ENCODE measurements around the gene NLRP13.

The NLRP13 gene

DNA sequence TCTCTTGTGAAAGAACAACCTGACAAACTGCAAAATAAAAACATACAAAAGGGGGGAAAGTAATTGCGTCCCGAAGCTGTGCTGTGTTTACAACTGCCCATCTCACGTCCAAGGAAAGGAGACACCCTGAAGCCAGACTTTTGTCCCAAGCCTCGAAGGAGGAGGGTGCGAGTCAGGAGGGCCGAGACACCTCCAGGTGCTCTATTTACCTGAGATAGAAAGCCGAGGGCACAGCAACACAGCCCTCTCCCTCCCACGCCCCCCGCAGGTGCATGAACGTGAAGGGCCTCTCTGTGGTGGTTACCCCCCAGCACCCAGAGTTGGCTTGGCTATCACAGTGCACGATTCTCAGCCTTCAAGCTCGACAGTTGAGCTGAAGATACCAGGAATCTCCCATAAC lies 33.2 kb downstream of the NLRP13 start:
- no peak overlapping the region for H3K27ac ChIP-seq

DNA sequence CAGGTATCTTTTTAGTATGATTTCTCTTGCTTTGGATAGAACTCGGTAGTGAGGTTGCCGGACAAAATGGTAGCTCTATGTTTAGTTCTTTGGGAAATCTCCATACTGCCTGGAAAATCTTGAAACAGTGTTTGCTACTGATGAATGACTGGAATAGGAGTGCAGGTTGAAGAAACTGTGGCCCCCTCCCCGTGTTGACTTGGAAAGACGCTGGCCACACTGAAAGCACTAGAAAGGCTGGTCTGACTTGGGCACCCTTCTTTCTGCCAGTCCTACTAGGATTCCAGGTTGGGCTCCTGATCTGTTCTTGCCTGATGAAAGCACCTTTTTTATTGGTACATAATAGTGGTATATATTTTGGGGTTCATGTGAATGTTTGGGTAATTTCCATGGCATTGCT lies 49.5 kb downstream of the NLRP13 start:
- Histone ChIP-seq H3K27me3 (replicated peaks) (no peaks in the 10 kb centered on the region), H3K36me3 (replicated peaks) (no peaks in the 10 kb centered on the region), H3K4me3 (ENCODE audit: low read depth, low read length) (no peak overlapping the region), H3K27ac (no peak overlapping the region)
- in situ Hi-C loops (cut with HindIII; ENCODE audit: low pct_ligation_motif_present, low sequenced_read_pairs), result no loop called here
- TF ChIP-seq, protein P1, sequence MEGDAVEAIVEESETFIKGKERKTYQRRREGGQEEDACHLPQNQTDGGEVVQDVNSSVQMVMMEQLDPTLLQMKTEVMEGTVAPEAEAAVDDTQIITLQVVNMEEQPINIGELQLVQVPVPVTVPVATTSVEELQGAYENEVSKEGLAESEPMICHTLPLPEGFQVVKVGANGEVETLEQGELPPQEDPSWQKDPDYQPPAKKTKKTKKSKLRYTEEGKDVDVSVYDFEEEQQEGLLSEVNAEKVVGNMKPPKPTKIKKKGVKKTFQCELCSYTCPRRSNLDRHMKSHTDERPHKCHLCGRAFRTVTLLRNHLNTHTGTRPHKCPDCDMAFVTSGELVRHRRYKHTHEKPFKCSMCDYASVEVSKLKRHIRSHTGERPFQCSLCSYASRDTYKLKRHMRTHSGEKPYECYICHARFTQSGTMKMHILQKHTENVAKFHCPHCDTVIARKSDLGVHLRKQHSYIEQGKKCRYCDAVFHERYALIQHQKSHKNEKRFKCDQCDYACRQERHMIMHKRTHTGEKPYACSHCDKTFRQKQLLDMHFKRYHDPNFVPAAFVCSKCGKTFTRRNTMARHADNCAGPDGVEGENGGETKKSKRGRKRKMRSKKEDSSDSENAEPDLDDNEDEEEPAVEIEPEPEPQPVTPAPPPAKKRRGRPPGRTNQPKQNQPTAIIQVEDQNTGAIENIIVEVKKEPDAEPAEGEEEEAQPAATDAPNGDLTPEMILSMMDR (IDR thresholded peaks at IDR 0.05; ENCODE audit: low read depth, low read length, missing control alignments), result no peak
- DNase-seq, result no peak

More for the DNA sequence above, 33.2 kb downstream of the NLRP13 start:
- Histone ChIP-seq H3K36me3 (replicated peaks) (no peaks in the 10 kb centered on the region), H3K27me3 (replicated peaks) (no peaks in the 10 kb centered on the region), H3K4me3 (ENCODE audit: low read depth, low read length) (no peak overlapping the region)
- DNase-seq, result no peak
- TF ChIP-seq, protein P1 (IDR thresholded peaks at IDR 0.05; ENCODE audit: low read depth, low read length, missing control alignments), result no peak
- in situ Hi-C loops (cut with HindIII; ENCODE audit: low pct_ligation_motif_present, low sequenced_read_pairs), result no loop called here

DNA sequence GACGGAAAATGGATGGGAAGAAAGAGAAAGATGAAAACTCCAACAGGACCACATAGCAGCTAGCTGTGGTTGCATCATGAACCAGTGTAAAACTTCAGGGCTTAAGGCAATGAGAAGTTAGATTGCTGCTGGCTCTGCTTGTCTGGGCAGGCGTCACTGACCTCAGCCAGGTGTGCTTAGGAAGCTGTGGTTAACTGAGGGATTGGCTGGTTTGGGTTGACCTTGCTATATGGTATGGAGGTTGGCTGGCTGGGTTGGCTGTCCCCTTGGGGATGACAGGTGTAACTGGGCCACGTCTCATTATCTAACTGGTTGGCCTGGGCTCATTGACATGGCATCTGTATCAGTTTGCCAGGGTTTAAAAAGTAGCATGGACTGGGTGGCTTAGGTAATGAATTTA lies 54.9 kb downstream of the NLRP13 start:
- H3K36me3 ChIP-seq (replicated peaks), result no peaks in the 10 kb centered on the region
- no peak overlapping the region for H3K27ac ChIP-seq
- H3K27me3 ChIP-seq (replicated peaks), result no peaks in the 10 kb centered on the region
- TF ChIP-seq, protein P1 (IDR thresholded peaks at IDR 0.05; ENCODE audit: low read depth, low read length, missing control alignments), result no peak
- H3K4me3 ChIP-seq (ENCODE audit: low read depth, low read length), result no peak overlapping the region
- no peak for DNase-seq
- in situ Hi-C loops (cut with HindIII; ENCODE audit: low pct_ligation_motif_present, low sequenced_read_pairs), result no loop called here

DNA sequence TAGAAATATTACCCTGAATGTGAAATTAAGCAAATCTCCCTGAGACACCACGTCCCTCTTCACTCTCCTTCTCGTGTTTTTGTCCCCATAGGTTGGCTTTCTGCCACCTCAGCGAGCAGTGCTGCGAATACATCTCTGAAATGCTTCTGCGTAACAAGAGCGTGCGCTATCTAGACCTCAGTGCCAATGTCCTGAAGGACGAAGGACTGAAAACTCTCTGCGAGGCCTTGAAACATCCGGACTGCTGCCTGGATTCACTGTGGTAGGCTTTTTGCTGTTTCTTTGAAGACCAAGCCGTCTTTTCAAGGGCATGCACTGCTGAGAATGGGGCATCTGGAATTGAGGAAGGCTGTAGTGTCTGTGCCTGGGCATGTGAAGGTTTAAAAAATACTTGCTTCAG lies 61.4 kb downstream of the NLRP13 start:
- in situ Hi-C loops (cut with HindIII; ENCODE audit: low pct_ligation_motif_present, low sequenced_read_pairs), result no loop called here
- no peak overlapping the region for H3K27ac ChIP-seq

DNA sequence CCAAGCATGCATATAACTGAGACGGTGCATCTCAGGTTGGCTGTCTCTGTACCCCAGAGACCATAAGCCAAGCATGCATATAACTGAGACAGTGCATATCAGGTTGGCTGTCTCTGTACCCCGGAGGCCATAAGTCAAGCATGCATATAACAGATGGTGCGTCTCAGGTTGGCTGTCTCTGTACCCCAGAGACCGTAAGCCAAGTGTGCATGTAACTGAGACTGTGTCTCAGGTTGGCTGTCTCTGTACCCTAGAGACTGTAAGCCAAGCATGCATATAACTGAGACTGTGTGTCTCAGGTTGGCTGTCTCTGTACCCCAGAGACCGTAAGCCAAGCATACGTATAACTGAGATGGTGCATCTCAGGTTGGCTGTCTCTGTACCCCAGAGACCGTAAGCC lies 65.0 kb downstream of the NLRP13 start:
- Histone ChIP-seq H3K27ac (no peak overlapping the region), H3K36me3 (replicated peaks) (no peaks in the 10 kb centered on the region), H3K27me3 (replicated peaks) (no peaks in the 10 kb centered on the region), H3K4me3 (ENCODE audit: low read depth, low read length) (no peak overlapping the region)
- TF ChIP-seq, protein P1 (IDR thresholded peaks at IDR 0.05; ENCODE audit: low read depth, low read length, missing control alignments), result no peak
- no peak for DNase-seq
- in situ Hi-C loops (cut with HindIII; ENCODE audit: low pct_ligation_motif_present, low sequenced_read_pairs), result no loop called here

More for the DNA sequence above, 61.4 kb downstream of the NLRP13 start:
- H3K36me3 ChIP-seq (replicated peaks), result no peaks in the 10 kb centered on the region
- H3K4me3 ChIP-seq (ENCODE audit: low read depth, low read length), result no peak overlapping the region
- no peaks in the 10 kb centered on the region for H3K27me3 ChIP-seq (replicated peaks)
- no peak for DNase-seq
- TF ChIP-seq, protein P1 (IDR thresholded peaks at IDR 0.05; ENCODE audit: low read depth, low read length, missing control alignments), result no peak

DNA sequence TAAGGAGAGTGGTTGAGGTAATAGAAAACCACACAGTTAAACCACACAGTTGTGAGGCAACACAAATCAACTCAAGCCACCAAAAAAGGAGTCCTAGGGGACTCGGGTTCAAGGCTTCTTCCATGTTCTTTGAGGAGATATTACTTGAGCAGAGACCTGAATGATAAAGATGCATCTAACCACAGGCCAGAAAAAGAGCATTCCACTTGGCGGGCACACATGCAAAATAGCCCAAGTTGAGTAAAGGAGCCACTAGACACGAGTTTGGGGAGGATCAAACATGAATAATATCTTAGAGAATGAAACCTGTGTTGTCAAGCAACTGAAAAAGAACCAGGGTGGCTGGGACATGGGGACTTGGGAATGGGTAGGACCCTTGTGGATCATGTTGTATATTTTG lies 65.6 kb downstream of the NLRP13 start:
- Histone ChIP-seq H3K27ac (no peak overlapping the region), H3K36me3 (replicated peaks) (no peaks in the 10 kb centered on the region), H3K4me3 (ENCODE audit: low read depth, low read length) (no peak overlapping the region), H3K27me3 (replicated peaks) (no peaks in the 10 kb centered on the region)
- no peak for DNase-seq
- in situ Hi-C loops (cut with HindIII; ENCODE audit: low pct_ligation_motif_present, low sequenced_read_pairs), result no loop called here
- TF ChIP-seq, protein P1 (IDR thresholded peaks at IDR 0.05; ENCODE audit: low read depth, low read length, missing control alignments), result no peak
